ENCODE results near the gene LARGE1.
"Not testable (repeated sequence)": the region's sequence is repeated elsewhere in the genome, so short reads cannot be mapped to it uniquely, and the experiment has no call there.

LARGE1 gene

GRCh38 chr22:33472462-33473344 is 447.6 kb downstream of the LARGE1 start:
- Histone ChIP-seq H3K27me3 (ENCODE audit: control insufficient read depth, insufficient read depth, low read length) (no peaks in the 10 kb centered on the region), H3K4me3 (ENCODE audit: low read length) (no peak overlapping the region)

GRCh38 chr22:33470456-33470855 is 449.8 kb downstream of the LARGE1 start:
- Histone ChIP-seq H3K4me3 (ENCODE audit: low read length) (no peak overlapping the region), H3K36me3 (ENCODE audit: insufficient read depth, low read length) (no peaks in the 10 kb centered on the region), H3K9me3 (replicated peaks; ENCODE audit: low read length) (no peaks in the 10 kb centered on the region), H3K9ac (ENCODE audit: low read depth, low read length) (no peak overlapping the region), H3K4me2 (ENCODE audit: low read length) (no peak overlapping the region), H3K27me3 (ENCODE audit: control insufficient read depth, insufficient read depth, low read length) (no peaks in the 10 kb centered on the region), H3K4me1 (ENCODE audit: control insufficient read depth, insufficient read depth, low read length) (no peaks in the 10 kb centered on the region)

More at GRCh38 chr22:33472462-33473344, 447.6 kb downstream of the LARGE1 start:
- Histone ChIP-seq H3K9ac (ENCODE audit: low read depth, low read length) (no peak overlapping the region), H3K36me3 (ENCODE audit: insufficient read depth, low read length) (no peaks in the 10 kb centered on the region), H3K4me1 (ENCODE audit: control insufficient read depth, insufficient read depth, low read length) (no peaks in the 10 kb centered on the region), H3K9me3 (replicated peaks; ENCODE audit: low read length) (no peaks in the 10 kb centered on the region), H3K4me2 (ENCODE audit: low read length) (no peak overlapping the region)

- H3K9ac ChIP-seq (ENCODE audit: low read depth, low read length): no peak overlapping the region
- H3K36me3 ChIP-seq (ENCODE audit: insufficient read depth, low read length): no peaks in the 10 kb centered on the region
- no peak overlapping the region for H3K4me3 ChIP-seq (ENCODE audit: low read length)
- no peaks in the 10 kb centered on the region for H3K27me3 ChIP-seq (ENCODE audit: control insufficient read depth, insufficient read depth, low read length)
- H3K4me1 ChIP-seq (ENCODE audit: control insufficient read depth, insufficient read depth, low read length): no peaks in the 10 kb centered on the region
- H3K4me2 ChIP-seq (ENCODE audit: low read length): no peak overlapping the region
- H3K9me3 ChIP-seq (replicated peaks; ENCODE audit: low read length): no peaks in the 10 kb centered on the region
These were observed 452.6 kb downstream of the LARGE1 start for GRCh38 chr22:33467620-33468095.

GRCh38 chr22:33467080-33467479 is 453.2 kb downstream of the LARGE1 start:
- Histone ChIP-seq H3K9ac (ENCODE audit: low read depth, low read length) (no peak overlapping the region), H3K4me1 (ENCODE audit: control insufficient read depth, insufficient read depth, low read length) (no peaks in the 10 kb centered on the region), H3K9me3 (replicated peaks; ENCODE audit: low read length) (no peaks in the 10 kb centered on the region)

GRCh38 chr22:33465554-33465953 is 454.7 kb downstream of the LARGE1 start:
- Histone ChIP-seq H3K4me1 (ENCODE audit: control insufficient read depth, insufficient read depth, low read length) (no peaks in the 10 kb centered on the region), H3K9me3 (replicated peaks; ENCODE audit: low read length) (no peaks in the 10 kb centered on the region), H3K27me3 (ENCODE audit: control insufficient read depth, insufficient read depth, low read length) (no peaks in the 10 kb centered on the region), H3K9ac (ENCODE audit: low read depth, low read length) (no peak overlapping the region), H3K4me3 (ENCODE audit: low read length) (no peak overlapping the region), H3K4me2 (ENCODE audit: low read length) (no peak overlapping the region), H3K36me3 (ENCODE audit: insufficient read depth, low read length) (no peaks in the 10 kb centered on the region)

More at GRCh38 chr22:33467080-33467479, 453.2 kb downstream of the LARGE1 start:
- no peaks in the 10 kb centered on the region for H3K36me3 ChIP-seq (ENCODE audit: insufficient read depth, low read length)
- no peak overlapping the region for H3K4me3 ChIP-seq (ENCODE audit: low read length)
- no peaks in the 10 kb centered on the region for H3K27me3 ChIP-seq (ENCODE audit: control insufficient read depth, insufficient read depth, low read length)
- no peak overlapping the region for H3K4me2 ChIP-seq (ENCODE audit: low read length)

GRCh38 chr22:33464698-33465097 is 455.6 kb downstream of the LARGE1 start:
- no peak overlapping the region for H3K4me3 ChIP-seq (ENCODE audit: low read length)
- no peak overlapping the region for H3K9ac ChIP-seq (ENCODE audit: low read depth, low read length)
- no peaks in the 10 kb centered on the region for H3K9me3 ChIP-seq (replicated peaks; ENCODE audit: low read length)
- no peaks in the 10 kb centered on the region for H3K27me3 ChIP-seq (ENCODE audit: control insufficient read depth, insufficient read depth, low read length)
- H3K36me3 ChIP-seq (ENCODE audit: insufficient read depth, low read length): no peaks in the 10 kb centered on the region
- H3K4me1 ChIP-seq (ENCODE audit: control insufficient read depth, insufficient read depth, low read length): no peaks in the 10 kb centered on the region
- H3K4me2 ChIP-seq (ENCODE audit: low read length): no peak overlapping the region

GRCh38 chr22:33461698-33462434 is 458.4 kb downstream of the LARGE1 start:
- H3K36me3 ChIP-seq (ENCODE audit: insufficient read depth, low read length): no peaks in the 10 kb centered on the region
- no peak overlapping the region for H3K4me2 ChIP-seq (ENCODE audit: low read length)
- H3K4me1 ChIP-seq (ENCODE audit: control insufficient read depth, insufficient read depth, low read length): no peaks in the 10 kb centered on the region

GRCh38 chr22:33461245-33461644 is 459.0 kb downstream of the LARGE1 start:
- H3K9me3 ChIP-seq (replicated peaks; ENCODE audit: low read length); H3K4me3 ChIP-seq (ENCODE audit: low read length); H3K36me3 ChIP-seq (ENCODE audit: insufficient read depth, low read length); H3K4me2 ChIP-seq (ENCODE audit: low read length); H3K9ac ChIP-seq (ENCODE audit: low read depth, low read length); H3K4me1 ChIP-seq (ENCODE audit: control insufficient read depth, insufficient read depth, low read length); H3K27me3 ChIP-seq (ENCODE audit: control insufficient read depth, insufficient read depth, low read length): not testable (repeated sequence)

More at GRCh38 chr22:33461698-33462434, 458.4 kb downstream of the LARGE1 start:
- Histone ChIP-seq H3K4me3 (ENCODE audit: low read length) (no peak overlapping the region), H3K9me3 (replicated peaks; ENCODE audit: low read length) (no peaks in the 10 kb centered on the region), H3K9ac (ENCODE audit: low read depth, low read length) (no peak overlapping the region), H3K27me3 (ENCODE audit: control insufficient read depth, insufficient read depth, low read length) (no peaks in the 10 kb centered on the region)

GRCh38 chr22:33459137-33459536 is 461.1 kb downstream of the LARGE1 start:
- H3K36me3 ChIP-seq (ENCODE audit: insufficient read depth, low read length): no peaks in the 10 kb centered on the region
- H3K4me2 ChIP-seq (ENCODE audit: low read length): no peak overlapping the region
- H3K9me3 ChIP-seq (replicated peaks; ENCODE audit: low read length): no peaks in the 10 kb centered on the region
- no peaks in the 10 kb centered on the region for H3K27me3 ChIP-seq (ENCODE audit: control insufficient read depth, insufficient read depth, low read length)
- no peaks in the 10 kb centered on the region for H3K4me1 ChIP-seq (ENCODE audit: control insufficient read depth, insufficient read depth, low read length)
- no peak overlapping the region for H3K4me3 ChIP-seq (ENCODE audit: low read length)
- H3K9ac ChIP-seq (ENCODE audit: low read depth, low read length): no peak overlapping the region

- no peaks in the 10 kb centered on the region for H3K9me3 ChIP-seq (replicated peaks; ENCODE audit: low read length)
- no peaks in the 10 kb centered on the region for H3K27me3 ChIP-seq (ENCODE audit: control insufficient read depth, insufficient read depth, low read length)
- H3K36me3 ChIP-seq (ENCODE audit: insufficient read depth, low read length): no peaks in the 10 kb centered on the region
- no peaks in the 10 kb centered on the region for H3K4me1 ChIP-seq (ENCODE audit: control insufficient read depth, insufficient read depth, low read length)
- no peak overlapping the region for H3K4me2 ChIP-seq (ENCODE audit: low read length)
- H3K4me3 ChIP-seq (ENCODE audit: low read length): no peak overlapping the region
- H3K9ac ChIP-seq (ENCODE audit: low read depth, low read length): no peak overlapping the region
These were observed 463.8 kb downstream of the LARGE1 start for GRCh38 chr22:33456511-33456910.

- no peak overlapping the region for H3K9ac ChIP-seq (ENCODE audit: low read depth, low read length)
- no peaks in the 10 kb centered on the region for H3K36me3 ChIP-seq (ENCODE audit: insufficient read depth, low read length)
- no peak overlapping the region for H3K4me3 ChIP-seq (ENCODE audit: low read length)
- H3K4me2 ChIP-seq (ENCODE audit: low read length): no peak overlapping the region
- H3K4me1 ChIP-seq (ENCODE audit: control insufficient read depth, insufficient read depth, low read length): no peaks in the 10 kb centered on the region
- H3K9me3 ChIP-seq (replicated peaks; ENCODE audit: low read length): no peaks in the 10 kb centered on the region
- no peaks in the 10 kb centered on the region for H3K27me3 ChIP-seq (ENCODE audit: control insufficient read depth, insufficient read depth, low read length)
These were observed 465.2 kb downstream of the LARGE1 start for GRCh38 chr22:33455036-33455435.
